Gastroesophageal sphincter (tissue), 3 donors: ENCODE measurements around the gene SLC46A1.

Experiments used
- CTCF ChIP-seq, 4 experiments: fragments of 200-600 bp in 2 of 4; fragments of 450-650 bp in 2 of 4; sonication (generic) in 1 of 4; IDR thresholded peaks; one replicate each; pipeline ENCODE4 v1.5.1; 2017 to 2019; ENCODE audit warnings: antibody characterized with exemption in 4 of 4, mild to moderate bottlenecking in 2 of 4, moderate library complexity in 2 of 4
- POLR2A ChIP-seq, 2 donors: fragments of 450-650 bp; IDR thresholded peaks; one replicate each; pipeline ENCODE4 v1.6.1; 2017; ENCODE audit warnings: antibody characterized with exemption in 2 of 2, mild to moderate bottlenecking in 2 of 2, moderate library complexity in 1 of 2
- POLR2AphosphoS5 ChIP-seq: sonication (generic); formaldehyde crosslinking; IDR thresholded peaks from one replicate; pipeline ENCODE4 v1.6.1; 2017; ENCODE audit warnings: antibody characterized with exemption

- TF ChIP-seq CTCF (IDR thresholded peaks at IDR 0.05), result no peak
- TF ChIP-seq POLR2A (IDR thresholded peaks at IDR 0.05), result no peak
- TF ChIP-seq POLR2AphosphoS5, result no peak
Observed at GRCh38 chr17:28397687-28398279, 8.2 kb downstream of the SLC46A1 start.
